ENCODE data around the gene CELA3B.
"Not testable (repeated sequence)": the region's sequence is repeated elsewhere in the genome, so short reads cannot be mapped to it uniquely, and the experiment has no call there.

CELA3B gene

DNA sequence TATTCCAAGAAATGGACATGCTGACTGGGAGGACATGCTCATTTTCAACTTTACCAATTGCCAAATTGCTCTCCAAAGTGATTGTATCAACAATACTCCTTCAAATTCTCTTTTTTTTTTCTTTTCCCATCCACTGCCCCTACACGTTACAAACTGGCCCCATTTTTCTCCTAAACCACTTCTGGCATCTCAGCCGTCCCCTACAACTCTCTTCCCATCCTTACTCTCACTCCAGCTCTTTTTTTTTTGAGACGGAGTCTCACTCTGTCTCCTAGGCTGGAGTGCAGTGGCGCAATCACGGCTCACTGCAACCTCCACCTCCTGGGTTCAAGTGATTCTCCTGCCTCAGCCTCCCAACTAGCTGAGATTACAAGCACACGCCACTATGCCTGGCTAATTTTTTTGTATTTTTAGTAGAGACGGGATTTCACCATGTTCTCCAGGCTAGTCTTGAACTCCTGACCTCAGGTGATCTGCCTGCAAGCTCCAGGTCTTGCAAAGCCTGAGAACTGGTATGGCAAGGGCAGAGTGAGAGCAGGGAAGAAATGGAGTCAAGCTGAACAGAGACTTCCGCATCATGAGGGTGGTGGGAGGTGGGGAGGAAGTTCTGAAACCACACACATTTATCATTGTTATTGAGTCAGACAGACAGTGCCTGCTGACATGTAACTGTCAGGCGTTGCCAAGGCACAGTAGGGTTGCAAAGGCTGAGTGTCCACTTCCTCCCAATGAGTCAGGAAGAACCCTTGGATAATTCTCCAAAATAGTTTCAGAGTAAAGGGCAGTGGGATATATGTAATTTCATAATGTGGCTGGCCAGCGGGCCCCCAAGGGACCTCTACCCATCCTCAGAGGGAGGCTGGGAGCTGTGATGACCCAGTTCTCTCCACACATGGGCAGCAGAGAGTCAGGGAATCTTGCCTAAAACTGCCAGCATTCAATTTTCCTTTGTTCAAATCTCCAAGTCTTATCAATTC, 42.0 kb downstream of the CELA3B start:
- DNase-seq: no peak

DNA sequence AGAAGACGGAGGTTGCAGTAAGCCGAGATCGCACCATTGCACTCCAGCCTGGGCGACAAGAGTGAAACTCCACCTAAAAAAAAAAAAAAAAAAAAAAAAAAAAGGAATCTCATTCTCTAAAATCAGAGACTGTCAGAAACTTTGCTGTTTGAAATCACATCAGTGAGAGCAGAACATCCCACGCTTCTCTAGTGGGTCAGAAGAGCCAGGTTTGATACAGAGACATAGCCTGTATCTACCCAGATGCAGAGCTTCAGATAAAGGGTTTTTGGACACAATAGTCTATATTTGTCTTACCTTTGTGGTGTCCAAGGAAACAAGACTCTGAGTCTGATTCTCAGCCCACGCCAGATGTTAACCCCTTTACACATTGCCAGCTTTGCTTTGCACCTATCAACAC, 44.2 kb downstream of the CELA3B start:
- DNase-seq: no peak

DNA sequence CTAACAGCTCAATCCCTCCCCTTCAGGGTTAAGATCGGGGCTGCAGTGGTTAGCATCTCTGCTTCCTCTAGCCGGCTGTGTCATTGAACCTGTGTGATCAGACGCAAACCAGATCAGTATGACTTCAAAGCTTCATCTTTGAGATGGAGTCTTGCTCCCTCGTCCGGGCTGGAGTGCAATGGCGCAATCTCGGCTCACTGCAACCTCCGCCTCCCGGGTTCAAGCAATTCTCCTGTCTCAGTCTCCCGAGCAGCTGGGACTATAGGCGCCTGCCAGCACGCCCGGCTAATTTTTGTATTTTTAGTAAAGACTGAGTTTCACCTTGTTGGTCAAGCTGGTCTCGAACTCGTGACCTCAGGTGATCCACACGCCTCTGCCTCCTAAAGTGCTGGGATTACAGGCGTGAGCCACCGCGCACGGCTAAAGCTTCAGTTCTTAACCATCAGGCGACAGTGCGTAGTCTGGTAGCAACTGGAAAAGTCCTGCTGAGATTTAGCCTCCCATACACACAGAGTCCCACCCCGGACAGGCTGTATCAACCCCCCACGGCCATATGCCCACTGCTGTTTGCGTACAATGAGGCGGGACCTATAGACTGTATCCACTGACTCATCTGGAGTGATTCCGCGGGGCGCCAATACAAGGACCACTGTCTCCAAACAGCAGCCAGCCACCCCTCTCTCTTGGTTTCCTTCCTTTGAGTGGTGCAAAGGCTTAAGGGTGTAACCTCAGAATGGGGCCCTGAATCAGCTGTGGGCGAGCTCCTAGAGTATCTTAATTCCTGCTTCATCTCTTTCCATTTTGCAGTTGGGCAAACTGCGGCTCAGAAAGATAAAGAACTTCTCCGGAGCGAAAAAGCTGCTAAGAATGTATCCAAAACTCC, 47.9 kb downstream of the CELA3B start:
- DNase-seq: peak; percentile 81

DNA sequence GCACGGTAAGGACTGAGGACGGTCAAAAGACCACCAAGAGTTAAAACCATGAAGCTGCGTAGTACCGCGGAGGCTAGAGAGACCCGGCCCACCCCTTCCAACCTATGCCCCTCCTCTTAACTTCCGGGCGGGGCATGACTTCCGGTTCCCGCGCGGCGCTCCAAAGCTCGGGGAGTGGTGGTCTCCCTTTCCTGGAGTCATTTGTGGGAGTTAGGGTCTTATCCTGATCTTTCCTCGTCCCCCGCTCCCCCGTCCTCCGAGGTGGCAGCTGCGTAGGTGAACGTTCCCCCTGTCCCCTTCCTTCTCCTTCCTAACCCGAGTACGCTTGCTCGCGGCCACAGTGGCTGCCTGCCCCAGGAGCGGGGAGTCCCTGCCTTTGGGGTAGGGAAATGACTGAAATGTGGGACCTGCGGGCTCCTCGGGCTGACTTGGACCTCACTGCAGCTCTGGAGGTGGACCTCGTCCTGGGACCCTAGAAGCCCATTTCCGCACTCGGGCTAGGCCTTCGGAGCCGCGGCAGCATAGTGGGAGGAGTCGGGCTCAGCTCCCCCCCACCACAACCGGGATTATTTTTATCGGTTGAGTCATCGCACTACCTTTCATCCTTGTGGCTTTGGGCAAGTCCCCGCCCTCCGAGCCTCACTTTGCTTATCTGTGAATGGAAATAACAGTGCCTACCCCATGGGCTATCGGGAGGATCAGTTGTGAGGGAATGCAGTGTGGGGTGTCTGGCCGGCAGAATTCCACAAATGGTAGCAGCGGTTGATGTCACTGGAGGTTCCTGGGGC, 48.7 kb downstream of the CELA3B start:
- peak; percentile 81 for DNase-seq

DNA sequence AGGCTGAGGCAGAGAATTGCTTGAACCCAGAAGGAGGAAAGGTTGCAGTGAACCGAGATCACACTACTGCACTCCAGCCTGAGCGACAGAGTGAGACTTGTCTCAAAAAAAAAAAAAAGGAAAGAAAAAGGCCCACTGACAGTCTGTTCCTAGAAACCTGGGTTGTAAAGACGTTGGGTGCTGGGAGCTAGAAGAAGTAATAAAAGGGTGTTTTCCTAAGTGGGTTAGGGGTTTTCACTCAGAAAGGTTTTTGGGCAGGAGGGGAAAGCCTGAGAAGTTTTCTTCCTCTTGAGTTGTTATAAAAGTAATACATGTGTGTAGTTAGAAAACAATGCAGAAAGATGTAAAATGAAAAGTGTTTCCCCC, 50.1 kb downstream of the CELA3B start:
- DNase-seq: no peak

DNA sequence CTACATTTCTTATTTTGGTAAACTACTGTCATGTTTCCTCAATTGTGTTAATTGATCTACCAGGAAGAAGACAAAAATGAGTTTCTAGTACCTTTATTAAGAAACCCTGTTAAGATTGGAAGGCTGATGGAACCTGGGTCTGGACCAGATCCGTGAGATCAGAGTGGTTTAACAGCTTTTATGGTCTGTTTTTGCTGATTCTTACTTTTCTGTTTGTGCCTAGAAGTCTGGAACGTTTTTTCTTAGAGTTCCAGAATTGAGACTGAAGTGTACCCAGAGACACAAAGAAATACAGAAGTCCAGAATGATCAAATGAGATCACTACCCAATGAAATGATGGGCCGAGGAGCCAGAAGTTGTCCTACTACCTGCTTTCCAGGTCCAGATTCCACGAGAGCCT, 53.2 kb downstream of the CELA3B start:
- DNase-seq: no peak

DNA sequence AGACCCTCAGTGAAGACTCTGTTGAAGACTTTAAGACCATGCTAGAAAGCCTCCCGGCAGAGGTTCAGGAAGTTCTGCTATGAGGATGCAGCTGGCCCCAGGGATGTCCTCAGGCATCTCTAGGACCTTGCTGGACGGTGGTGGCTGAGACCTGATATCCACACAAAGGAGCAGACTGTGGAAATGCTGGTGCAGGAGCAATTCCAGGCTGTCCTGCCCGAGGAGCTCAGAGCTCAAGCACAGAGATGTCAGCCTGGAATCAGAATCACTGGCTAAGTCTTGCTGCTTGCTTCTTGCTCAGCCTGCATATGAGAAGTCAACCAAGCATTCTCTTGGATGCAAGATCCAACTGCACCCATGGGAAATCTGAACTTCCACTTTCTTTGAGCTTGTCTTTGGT, 53.7 kb downstream of the CELA3B start:
- no peak for DNase-seq

DNA sequence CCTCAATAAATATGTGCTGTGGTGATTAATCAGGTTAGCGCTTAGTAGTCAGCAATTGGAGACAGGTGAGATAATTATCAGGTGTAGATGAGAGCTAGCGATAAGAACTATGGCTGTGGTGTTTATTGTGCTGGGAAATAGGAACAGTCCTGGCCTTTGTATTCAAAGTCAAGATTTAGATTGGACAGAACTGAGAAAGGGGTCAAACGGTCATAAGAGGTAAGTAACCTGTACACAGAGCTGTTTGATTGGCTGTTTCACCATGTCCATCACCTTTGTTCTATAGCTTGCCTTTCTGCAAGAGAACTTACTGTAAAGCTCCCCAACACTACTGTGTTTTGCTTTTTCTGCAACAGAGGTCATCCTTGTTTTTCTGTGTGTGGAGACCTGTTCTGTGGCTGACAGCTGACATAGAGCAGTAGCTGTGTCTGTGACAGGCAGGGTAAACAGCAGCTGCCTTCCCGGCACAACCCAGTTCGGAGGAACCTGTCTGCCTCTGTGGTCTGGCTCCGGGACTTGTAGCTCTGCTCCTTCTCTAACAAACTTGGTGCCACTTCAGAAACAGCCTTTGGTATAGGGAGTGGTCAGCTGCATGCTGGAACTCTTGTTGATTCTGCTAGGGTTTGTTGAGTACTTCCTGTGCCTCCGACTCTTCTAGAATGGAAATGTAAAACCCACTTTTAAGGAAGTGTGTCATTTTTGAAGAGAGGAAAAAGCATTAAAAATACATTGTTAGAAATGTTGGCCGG, 54.6 kb downstream of the CELA3B start:
- no peak for DNase-seq

DNA sequence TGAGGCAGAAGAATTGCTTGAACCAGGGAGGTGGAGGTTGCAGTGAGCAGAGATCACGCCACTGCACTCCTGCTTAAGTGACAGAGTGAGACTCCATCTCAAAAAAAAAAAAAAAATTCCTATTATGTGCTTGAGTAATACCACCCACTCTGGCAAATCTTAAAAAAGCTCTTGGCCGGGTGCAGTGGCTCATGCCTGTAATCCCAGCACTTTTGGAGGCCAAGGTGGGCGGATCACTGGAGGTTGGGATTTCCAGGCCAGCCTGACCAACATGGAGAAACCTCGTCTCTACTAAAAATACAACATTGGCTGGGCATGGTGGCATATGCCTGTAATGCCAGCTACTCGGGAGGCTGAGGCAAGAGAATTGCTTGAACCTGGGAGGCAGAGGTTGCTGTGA, 58.0 kb downstream of the CELA3B start:
- DNase-seq: not testable (repeated sequence)

DNA sequence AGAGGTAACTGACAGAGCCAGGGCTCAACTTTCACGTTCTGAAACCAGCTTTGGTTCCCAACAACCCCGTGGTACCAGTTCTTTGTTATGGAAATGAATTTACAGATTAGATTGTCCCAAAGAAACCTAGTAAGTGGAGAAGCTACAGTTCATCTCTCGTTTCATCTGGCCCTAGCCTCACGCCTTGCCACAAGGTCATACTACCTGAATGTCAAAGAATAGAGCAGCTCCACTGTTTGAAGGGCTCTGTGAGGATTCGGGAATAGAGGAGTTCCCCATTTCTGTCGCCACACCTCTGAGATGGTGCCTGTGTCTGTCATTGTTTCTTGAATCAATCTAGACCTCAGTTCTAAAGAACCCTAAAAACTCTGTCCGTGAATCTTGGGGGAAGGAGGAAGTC, 60.7 kb downstream of the CELA3B start:
- DNase-seq: no peak

DNA sequence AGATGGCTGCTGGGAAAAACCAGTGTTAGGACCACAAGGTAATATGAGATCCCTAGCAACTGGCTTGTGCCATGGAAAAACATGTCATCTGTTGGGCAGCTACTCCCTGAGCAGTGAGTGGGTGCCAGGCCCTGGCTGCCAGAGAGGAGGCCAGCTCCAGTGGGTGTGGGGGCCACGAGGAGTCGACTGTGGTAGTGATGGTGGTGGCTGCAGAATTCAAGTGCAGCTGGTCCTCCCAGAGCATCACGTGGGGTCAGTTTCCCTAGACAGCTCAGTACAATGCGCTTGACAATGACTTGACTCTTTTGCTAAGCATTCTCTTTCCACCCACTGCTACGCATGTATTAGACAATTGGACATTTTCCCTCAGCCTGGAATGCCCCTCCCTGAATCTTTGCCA, 61.2 kb downstream of the CELA3B start:
- DNase-seq: no peak

Measured in NCI-H2081 treated with DMSO at 0.1 percent for 48 hours (cell line).